H9 (cell line): Measurements from ENCODE around the gene ZNF783. TPM values are rescaled to one million over a fixed set of nuclear protein-coding genes. Genes with fewer than 3 reads are reported as not detected.

Source experiments
- DNase-seq: peaks from one replicate; pipeline ENCODE4 v3.0.0-alpha.2; 2017
- H2AFZ ChIP-seq: one replicate; pipeline ENCODE4 v1.6.1; 2013; ENCODE audit warnings: mild to moderate bottlenecking, low read length, control low read depth, moderate library complexity
- H2AK5ac ChIP-seq: 2 replicates; pipeline ENCODE4 v1.6.1; 2013; ENCODE audit warnings: low read length, control low read depth, mixed read lengths; ENCODE audit not compliant: insufficient read length
- H2BK120ac ChIP-seq: one replicate; pipeline ENCODE4 v1.6.1; 2013; ENCODE audit warnings: low read depth, mild to moderate bottlenecking, low read length, control low read depth, inconsistent platforms; ENCODE audit not compliant: poor library complexity, severe bottlenecking
- H2BK12ac ChIP-seq: 2 replicates; pipeline ENCODE4 v1.6.1; 2013; ENCODE audit warnings: low read length, control low read depth, mixed read lengths, low read depth; ENCODE audit not compliant: insufficient read length
- H2BK15ac ChIP-seq: 2 replicates; pipeline ENCODE4 v1.6.1; 2013; ENCODE audit warnings: low read depth, low read length, control low read depth
- H2BK20ac ChIP-seq: one replicate; pipeline ENCODE4 v1.6.1; 2013; ENCODE audit warnings: low read depth, mild to moderate bottlenecking, low read length, control low read depth, inconsistent platforms; ENCODE audit not compliant: poor library complexity, severe bottlenecking
- H2BK5ac ChIP-seq: 2 replicates; pipeline ENCODE4 v1.6.1; 2013; ENCODE audit warnings: low read length, control low read depth, mixed read lengths; ENCODE audit not compliant: insufficient read length
- H3K14ac ChIP-seq: 2 replicates; pipeline ENCODE4 v1.6.1; 2013; ENCODE audit warnings: low read length, control low read depth; ENCODE audit not compliant: insufficient read depth
- H3K18ac ChIP-seq: 2 replicates; pipeline ENCODE4 v1.6.1; 2013; ENCODE audit warnings: low read depth, mild to moderate bottlenecking, mixed read lengths, low read length, control low read depth; ENCODE audit not compliant: insufficient read length
- H3K23ac ChIP-seq: 2 replicates; pipeline ENCODE4 v1.6.1; 2013; ENCODE audit warnings: low read length, control low read depth, mixed read lengths, low read depth; ENCODE audit not compliant: insufficient read length
- H3K23me2 ChIP-seq: 2 replicates; pipeline ENCODE4 v1.6.1; 2013; ENCODE audit warnings: low read depth, mild to moderate bottlenecking, mixed read lengths, low read length, control low read depth; ENCODE audit not compliant: insufficient read length, poor library complexity, severe bottlenecking
- H3K27ac ChIP-seq: 2 replicates; pipeline ENCODE4 v1.5.1; 2013; ENCODE audit warnings: low read length, control low read depth, mixed read lengths, low read depth; ENCODE audit not compliant: insufficient read length
- H3K27me3 ChIP-seq: 2 replicates; pipeline ENCODE4 v1.6.1; 2013; ENCODE audit warnings: low read length, control low read depth, inconsistent platforms; ENCODE audit not compliant: insufficient read depth
- H3K4ac ChIP-seq: 2 replicates; pipeline ENCODE4 v1.6.1; 2013; ENCODE audit warnings: low read depth, mild to moderate bottlenecking, control low read depth, inconsistent platforms, low read length, moderate library complexity
- H3K4me1 ChIP-seq: 2 replicates; pipeline ENCODE4 v1.6.1; 2013; ENCODE audit warnings: low read length, control low read depth, inconsistent platforms; ENCODE audit not compliant: insufficient read depth
- H3K4me2 ChIP-seq: 2 replicates; pipeline ENCODE4 v1.6.1; 2013; ENCODE audit warnings: low read length, control low read depth, mixed read lengths; ENCODE audit not compliant: insufficient read length, insufficient read depth
- H3K56ac ChIP-seq: 2 replicates; pipeline ENCODE4 v1.6.1; 2013; ENCODE audit warnings: low read depth, mild to moderate bottlenecking, mixed read lengths, low read length, control low read depth; ENCODE audit not compliant: insufficient read length
- H3K79me1 ChIP-seq: 2 replicates; pipeline ENCODE4 v1.6.1; 2013; ENCODE audit warnings: low read depth, mild to moderate bottlenecking, moderate library complexity, low read length, control low read depth, inconsistent platforms; ENCODE audit not compliant: insufficient read depth, poor library complexity, severe bottlenecking
- H3K79me2 ChIP-seq: 2 replicates; pipeline ENCODE4 v1.6.1; 2013; ENCODE audit warnings: low read length, control low read depth, inconsistent platforms; ENCODE audit not compliant: insufficient read depth
- H3K9ac ChIP-seq: 2 replicates; pipeline ENCODE4 v1.6.1; 2013; ENCODE audit warnings: low read length, control low read depth, mixed read lengths; ENCODE audit not compliant: insufficient read length; ENCODE audit errors: extremely low read depth
- H3K9me3 ChIP-seq: one replicate; pipeline ENCODE4 v1.6.1; 2013; ENCODE audit warnings: low read depth, low read length, inconsistent platforms; ENCODE audit not compliant: control insufficient read depth
- H3T11ph ChIP-seq: one replicate; pipeline ENCODE4 v1.6.1; 2013; ENCODE audit warnings: mild to moderate bottlenecking, low read length, control low read depth, inconsistent platforms
- H4K20me1 ChIP-seq: one replicate; pipeline ENCODE4 v1.6.1; 2013; ENCODE audit not compliant: control insufficient read depth, insufficient read length, insufficient read depth
- H4K5ac ChIP-seq: 2 replicates; pipeline ENCODE4 v1.6.1; 2013; ENCODE audit warnings: low read depth, mild to moderate bottlenecking, mixed read lengths, low read length, control low read depth; ENCODE audit not compliant: insufficient read length
- H4K8ac ChIP-seq: replicated peaks from 2 replicates; pipeline ENCODE4 v1.6.1; 2013; ENCODE audit warnings: low read length, control low read depth, mixed read lengths, low read depth; ENCODE audit not compliant: insufficient read length
- H4K91ac ChIP-seq: 2 replicates; pipeline ENCODE4 v1.6.1; 2013; ENCODE audit warnings: low read depth, mild to moderate bottlenecking, moderate library complexity, mixed read lengths, low read length, control low read depth; ENCODE audit not compliant: insufficient read length
- H3K27ac Mint-ChIP-seq, 3 experiments: 2 replicates in 2 of 3; 3 replicates in 1 of 3; pipeline ENCODE4 v1.8.0; 2020 to 2021; ENCODE audit warnings: mixed read lengths in 3 of 3, mild to moderate bottlenecking in 1 of 3, moderate library complexity in 1 of 3
- H3K27me3 Mint-ChIP-seq: 2 replicates; pipeline ENCODE4 v1.8.0; 2021; ENCODE audit warnings: low read depth, mild to moderate bottlenecking, moderate library complexity, mixed read lengths
- H3K36me3 Mint-ChIP-seq, 3 experiments: 2 replicates in 2 of 3; 3 replicates in 1 of 3; pipeline ENCODE4 v1.8.0; 2020 to 2021; ENCODE audit warnings: low read depth in 3 of 3, mixed read lengths in 3 of 3; ENCODE audit not compliant: insufficient read depth in 1 of 3
- H3K4me1 Mint-ChIP-seq, 2 experiments: 2 replicates each; pipeline ENCODE4 v1.8.0; 2020; ENCODE audit warnings: mixed read lengths in 2 of 2
- H3K4me3 Mint-ChIP-seq, 2 experiments: 2 replicates in 1 of 2; 3 replicates in 1 of 2; pipeline ENCODE4 v1.8.0; 2020 to 2021; ENCODE audit warnings: mild to moderate bottlenecking in 2 of 2, mixed read lengths in 2 of 2, moderate library complexity in 1 of 2
- H3K9me3 Mint-ChIP-seq, 2 experiments: 2 replicates in 1 of 2; 3 replicates in 1 of 2; pipeline ENCODE4 v1.8.0; 2020; ENCODE audit warnings: mild to moderate bottlenecking in 2 of 2, mixed read lengths in 2 of 2, moderate library complexity in 1 of 2
- WGBS: extraction: QIAGEN DNeasy Blood & Tissue Kit; methylation state at CpG from one replicate; pipeline ENCODE4 v1.1.7; 2013; ENCODE audit warnings: missing lambda C conversion rate, low lambda C conversion rate, mixed read lengths; ENCODE audit not compliant: insufficient read length; ENCODE audit errors: extremely low coverage; 5-methylcytosine and 5-hydroxymethylcytosine counted together
- total RNA-seq: library from RNA; stranded (reverse); gene quantifications from 2 replicates; pipeline ENCODE4 v1.2.1, GENCODE V29; 2021
- TF ChIP-seq, protein P1 (sequence below): fragments of 200-600 bp; sonication (generic); conservative IDR thresholded peaks from 3 replicates; pipeline ENCODE4 v1.8.0; 2021; ENCODE audit warnings: antibody characterized with exemption, mild to moderate bottlenecking

Gene ZNF783
- total RNA-seq, 1 experiment from 2014 or later = 13.6 TPM

DNA sequence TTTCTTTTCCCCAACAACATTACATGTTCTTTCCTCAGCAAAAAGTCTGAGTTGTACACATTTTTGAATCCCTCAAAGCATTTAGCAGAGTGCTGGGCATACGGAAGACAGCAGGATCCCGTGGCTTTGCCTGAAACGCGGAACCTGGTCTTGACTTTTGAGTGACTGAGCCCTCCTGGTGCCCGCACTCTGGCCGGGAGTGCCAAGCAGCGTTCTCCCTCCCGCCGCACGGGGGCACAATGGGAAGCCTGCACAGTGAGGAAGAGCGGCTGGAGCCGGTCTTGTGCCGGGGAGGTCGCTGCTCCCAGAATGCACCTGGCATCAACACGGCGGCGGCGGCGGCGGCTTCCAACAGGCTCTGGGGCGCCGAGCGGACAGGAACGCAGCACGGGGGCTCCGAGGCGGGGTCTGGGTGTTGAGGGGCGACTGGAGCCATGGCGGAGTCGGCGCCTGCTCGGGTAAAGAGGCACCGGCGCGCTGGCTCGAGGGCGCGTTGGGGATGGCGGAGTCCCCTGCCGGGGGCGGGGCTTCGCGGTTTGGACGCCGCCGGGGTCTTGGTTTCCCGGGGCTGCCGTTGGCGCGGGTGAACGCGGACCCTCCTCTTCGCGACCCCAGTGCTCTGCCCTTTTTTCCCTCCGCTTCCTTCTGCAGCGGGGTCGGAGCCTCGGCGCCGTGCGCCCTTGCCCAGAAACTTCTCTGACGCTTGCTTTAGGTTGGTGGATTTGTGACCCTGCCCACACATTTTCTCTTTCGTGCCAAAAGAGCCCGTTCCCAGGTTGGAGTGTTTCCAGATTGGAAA lies 22.5 kb upstream of the ZNF783 start, which contains the start of gene ZNF212:
ZNF212 (plus strand) TSS at position 307 of the 799 bp plus-strand sequence; CDS start at position 435, 128 bp downstream.
- WGBS = no CpG with 5 or more reads among the region's 64 CpGs
- Histone ChIP-seq H3K4me2 (peak within 1 kb of the TSS; percentile 59), H3K79me2 (peaks cover 7% of the 10 kb centered on the region; the same call in 1 of the 2 replicates), H3K9me3 (no peaks in the 10 kb centered on the region), H3K4ac (no peak within 1 kb of the TSS), H2BK120ac (no peak within 1 kb of the TSS), H4K91ac (no peak within 1 kb of the TSS), H3K79me1 (peaks cover 4% of the 10 kb centered on the region), H4K20me1 (no peaks in the 10 kb centered on the region), H3K27me3 (no peaks in the 10 kb centered on the region), H3K4me1 (peaks cover 2% of the 10 kb centered on the region; the same call in 1 of the 2 replicates), H2BK15ac (no peak within 1 kb of the TSS), H3T11ph (no peak within 1 kb of the TSS), H2BK12ac (no peak within 1 kb of the TSS), H3K9ac (peak within 1 kb of the TSS; percentile 94), H4K8ac (no peak within 1 kb of the TSS), H2BK5ac (no peak within 1 kb of the TSS), H3K56ac (no peak within 1 kb of the TSS), H3K23me2 (no peaks in the 10 kb centered on the region), H3K14ac (peak within 1 kb of the TSS; percentile 62), H4K5ac (no peak within 1 kb of the TSS), H2AFZ (no peak within 1 kb of the TSS), H3K18ac (peak within 1 kb of the TSS; percentile 72), H2AK5ac (no peak within 1 kb of the TSS), H3K23ac (no peak within 1 kb of the TSS), H3K27ac (no peak within 1 kb of the TSS), H2BK20ac (no peak within 1 kb of the TSS)
- TF ChIP-seq, protein P1, sequence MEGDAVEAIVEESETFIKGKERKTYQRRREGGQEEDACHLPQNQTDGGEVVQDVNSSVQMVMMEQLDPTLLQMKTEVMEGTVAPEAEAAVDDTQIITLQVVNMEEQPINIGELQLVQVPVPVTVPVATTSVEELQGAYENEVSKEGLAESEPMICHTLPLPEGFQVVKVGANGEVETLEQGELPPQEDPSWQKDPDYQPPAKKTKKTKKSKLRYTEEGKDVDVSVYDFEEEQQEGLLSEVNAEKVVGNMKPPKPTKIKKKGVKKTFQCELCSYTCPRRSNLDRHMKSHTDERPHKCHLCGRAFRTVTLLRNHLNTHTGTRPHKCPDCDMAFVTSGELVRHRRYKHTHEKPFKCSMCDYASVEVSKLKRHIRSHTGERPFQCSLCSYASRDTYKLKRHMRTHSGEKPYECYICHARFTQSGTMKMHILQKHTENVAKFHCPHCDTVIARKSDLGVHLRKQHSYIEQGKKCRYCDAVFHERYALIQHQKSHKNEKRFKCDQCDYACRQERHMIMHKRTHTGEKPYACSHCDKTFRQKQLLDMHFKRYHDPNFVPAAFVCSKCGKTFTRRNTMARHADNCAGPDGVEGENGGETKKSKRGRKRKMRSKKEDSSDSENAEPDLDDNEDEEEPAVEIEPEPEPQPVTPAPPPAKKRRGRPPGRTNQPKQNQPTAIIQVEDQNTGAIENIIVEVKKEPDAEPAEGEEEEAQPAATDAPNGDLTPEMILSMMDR = peak; percentile 85
- Mint-ChIP-seq H3K9me3 (peaks cover 7 to 9% of the 10 kb centered on the region in 2 experiments), H3K27ac (peak within 1 kb of the TSS; percentile 95 to 97 (median 96)), H3K4me3 (peak within 1 kb of the TSS; percentile 98), H3K27me3 (peaks cover 28% of the 10 kb centered on the region), H3K4me1 (peaks cover 9% of the 10 kb centered on the region in 2 experiments), H3K36me3 (peaks cover 4 to 11% (median 9%) of the 10 kb centered on the region in 3 experiments; a peak in 6 of 7 replicates)
- DNase-seq = peak; percentile 97
